IMR-90 (cell line): ENCODE results near the gene DPF3. TPM values are rescaled to one million over a fixed set of nuclear protein-coding genes. Genes with fewer than 3 reads are reported as not detected.

ENCODE experiments used
- ATAC-seq: fragments of 200-7000 bp; cut with Tn5 transposase; 2 replicates; pipeline ENCODE4 v1.9.1; 2020; ENCODE audit warnings: low read depth, mild to moderate bottlenecking, moderate library complexity
- BruUV-seq: library from RNA; stranded (reverse); fragments of 400-500 nt; replicated peaks from 2 replicates; lab custom pipeline; 2021; lab: Mats Ljungman, UMichigan
- CTCF ChIA-PET: fragments of 300-600 bp; formaldehyde crosslinking; extraction: SDS; loops from one replicate; lab custom pipeline; 2021; ENCODE audit warnings: antibody characterized with exemption; lab: Yijun Ruan, JAX
- POLR2A ChIA-PET: fragments of 300-600 bp; sonication (Branson Sonifier 250); formaldehyde crosslinking; loops from one replicate; lab custom pipeline; 2022; ENCODE audit warnings: antibody characterized with exemption; ENCODE audit not compliant: unreplicated experiment; lab: Charles Lee
- DNase-seq: peaks from one replicate; pipeline ENCODE4 v3.0.0; 2013
- H2AFZ ChIP-seq: replicated peaks from 2 replicates; pipeline ENCODE3; 2013; ENCODE audit warnings: low read length, mild to moderate bottlenecking; ENCODE audit not compliant: poor library complexity
- H2AK5ac ChIP-seq: 2 replicates; pipeline ENCODE4 v1.6.1; 2013; ENCODE audit warnings: low read depth, low read length, inconsistent platforms
- H2AK9ac ChIP-seq: replicated peaks from 2 replicates; pipeline ENCODE3; 2013; ENCODE audit warnings: mild to moderate bottlenecking, low read depth, low read length, moderate library complexity; ENCODE audit not compliant: poor library complexity
- H2BK120ac ChIP-seq: 2 replicates; pipeline ENCODE4 v1.6.1; 2013; ENCODE audit warnings: low read depth, low read length, inconsistent platforms
- H2BK15ac ChIP-seq: 3 replicates; pipeline ENCODE4 v1.6.1; 2013; ENCODE audit warnings: low read depth, low read length, inconsistent platforms
- H2BK20ac ChIP-seq: 2 replicates; pipeline ENCODE4 v1.6.1; 2013; ENCODE audit warnings: low read depth, mild to moderate bottlenecking, inconsistent platforms, low read length, moderate library complexity
- H2BK5ac ChIP-seq: 2 replicates; pipeline ENCODE4 v1.6.1; 2013; ENCODE audit warnings: mild to moderate bottlenecking, low read depth, low read length, inconsistent platforms; ENCODE audit not compliant: poor library complexity, severe bottlenecking
- H3K14ac ChIP-seq: replicated peaks from 2 replicates; pipeline ENCODE4 v1.6.1; 2013; ENCODE audit warnings: low read depth, low read length, inconsistent platforms
- H3K18ac ChIP-seq: 2 replicates; pipeline ENCODE4 v1.6.1; 2013; ENCODE audit warnings: low read depth, low read length, control low read depth
- H3K23ac ChIP-seq: 2 replicates; pipeline ENCODE4 v1.6.1; 2013; ENCODE audit warnings: low read depth, low read length, inconsistent platforms
- H3K27ac ChIP-seq: 2 replicates; pipeline ENCODE4 v1.5.1; 2013; ENCODE audit warnings: mild to moderate bottlenecking, control low read depth, low read length; ENCODE audit not compliant: insufficient read depth
- H3K27me3 ChIP-seq: 2 replicates; pipeline ENCODE4 v1.6.1; 2013; ENCODE audit warnings: low read length; ENCODE audit not compliant: control insufficient read depth, insufficient read depth
- H3K36me3 ChIP-seq: 2 replicates; pipeline ENCODE4 v1.6.1; 2013; ENCODE audit warnings: low read length, mixed read lengths; ENCODE audit not compliant: control insufficient read depth, insufficient read depth
- H3K4ac ChIP-seq: 2 replicates; pipeline ENCODE4 v1.6.1; 2013; ENCODE audit warnings: low read depth, low read length, inconsistent platforms
- H3K4me1 ChIP-seq: 2 replicates; pipeline ENCODE4 v1.6.1; 2013; ENCODE audit warnings: low read length, mixed read lengths; ENCODE audit not compliant: control insufficient read depth, insufficient read depth
- H3K4me2 ChIP-seq: 2 replicates; pipeline ENCODE4 v1.6.1; 2013; ENCODE audit warnings: low read depth, mild to moderate bottlenecking, control low read depth, low read length, moderate library complexity
- H3K4me3 ChIP-seq: 2 replicates; pipeline ENCODE4 v1.5.1; 2013; ENCODE audit warnings: low read depth, mild to moderate bottlenecking, control low read depth, low read length, moderate library complexity; ENCODE audit not compliant: insufficient read depth
- H3K56ac ChIP-seq: 2 replicates; pipeline ENCODE4 v1.6.1; 2013; ENCODE audit warnings: low read length, inconsistent platforms; ENCODE audit not compliant: insufficient read depth; ENCODE audit errors: extremely low read depth
- H3K79me1 ChIP-seq, 2 experiments: 2 replicates each; pipeline ENCODE4 v1.6.1; 2013; ENCODE audit warnings: low read length in 2 of 2, inconsistent platforms in 1 of 2, low read depth in 1 of 2
- H3K9ac ChIP-seq: 2 replicates; pipeline ENCODE4 v1.6.1; 2013; ENCODE audit warnings: low read depth, low read length, control low read depth
- H3K9me1 ChIP-seq: 2 replicates; pipeline ENCODE4 v1.6.1; 2013; ENCODE audit warnings: low read length, inconsistent platforms; ENCODE audit not compliant: insufficient read depth
- H3K9me3 ChIP-seq: 2 replicates; pipeline ENCODE4 v1.6.1; 2013; ENCODE audit warnings: low read length; ENCODE audit not compliant: control insufficient read depth, insufficient read depth
- H4K20me1 ChIP-seq: 2 replicates; pipeline ENCODE4 v1.6.1; 2013; ENCODE audit warnings: low read length, inconsistent platforms; ENCODE audit not compliant: insufficient read depth
- H4K5ac ChIP-seq: 2 replicates; pipeline ENCODE4 v1.6.1; 2013; ENCODE audit warnings: mild to moderate bottlenecking, low read depth, low read length, control low read depth
- H4K8ac ChIP-seq, 2 experiments: 2 replicates each; pipeline ENCODE4 v1.6.1; 2013; ENCODE audit warnings: low read depth in 2 of 2, low read length in 2 of 2, control low read depth in 1 of 2, inconsistent platforms in 1 of 2
- H4K91ac ChIP-seq: 2 replicates; pipeline ENCODE4 v1.6.1; 2013; ENCODE audit warnings: low read depth, low read length, inconsistent platforms; ENCODE audit not compliant: insufficient read depth
- BHLHE40 ChIP-seq: fragments of 150-350 bp; IDR thresholded peaks from 2 replicates; pipeline ENCODE4 v1.6.1; 2016; ENCODE audit warnings: mild to moderate bottlenecking, low read depth, low read length
- CEBPB ChIP-seq: IDR thresholded peaks from 2 replicates; pipeline ENCODE4 v1.6.1; 2012; ENCODE audit warnings: low read depth, low read length, improper control_type of control experiment
- CHD1 ChIP-seq: IDR thresholded peaks from 2 replicates; pipeline ENCODE4 v1.6.1; 2012; ENCODE audit warnings: low read depth, low read length, improper control_type of control experiment
- FOS ChIP-seq: fragments of 150-350 bp; IDR thresholded peaks from 2 replicates; pipeline ENCODE4 v1.6.1; 2016; ENCODE audit warnings: low read depth, low read length
- MAFK ChIP-seq: IDR thresholded peaks from 2 replicates; pipeline ENCODE4 v1.6.1; 2012; ENCODE audit warnings: low read depth, low read length, improper control_type of control experiment
- MAZ ChIP-seq: IDR thresholded peaks from 2 replicates; pipeline ENCODE4 v1.6.1; 2012; ENCODE audit warnings: low read depth, mild to moderate bottlenecking, low read length, improper control_type of control experiment, moderate library complexity, borderline replicate concordance
- MXI1 ChIP-seq: IDR thresholded peaks from 2 replicates; pipeline ENCODE4 v1.6.1; 2012; ENCODE audit warnings: low read depth, mild to moderate bottlenecking, low read length, moderate library complexity, borderline replicate concordance
- NFE2L2 ChIP-seq: fragments of 150-350 bp; IDR thresholded peaks from 2 replicates; pipeline ENCODE4 v1.6.1; 2016; ENCODE audit warnings: low read depth, mild to moderate bottlenecking, low read length
- POLR2A ChIP-seq: IDR thresholded peaks from 2 replicates; pipeline ENCODE4 v1.6.1; 2012; ENCODE audit warnings: mild to moderate bottlenecking, low read depth, low read length
- RAD21 ChIP-seq: IDR thresholded peaks from 2 replicates; pipeline ENCODE4 v1.6.1; 2012; ENCODE audit warnings: low read length, improper control_type of control experiment
- RCOR1 ChIP-seq: IDR thresholded peaks from 2 replicates; pipeline ENCODE4 v1.6.1; 2012; ENCODE audit warnings: mild to moderate bottlenecking, low read length, improper control_type of control experiment; ENCODE audit not compliant: insufficient replicate concordance
- RFX5 ChIP-seq: IDR thresholded peaks from 2 replicates; pipeline ENCODE4 v1.8.0; 2012; ENCODE audit warnings: low read depth, mild to moderate bottlenecking, low read length, moderate library complexity
- SMC3 ChIP-seq: fragments of 150-350 bp; IDR thresholded peaks from 2 replicates; pipeline ENCODE4 v1.6.1; 2016; ENCODE audit warnings: low read depth, mild to moderate bottlenecking, antibody characterized with exemption, low read length, moderate library complexity
- USF2 ChIP-seq: fragments of 150-350 bp; IDR thresholded peaks from 2 replicates; pipeline ENCODE4 v1.6.1; 2017; ENCODE audit warnings: mild to moderate bottlenecking, antibody characterized with exemption, low read length, low read depth
- WGBS, 2 experiments: methylation state at CpG; one replicate each; pipeline versions ENCODE4 v1.1.5 to v1.1.7; 2013; ENCODE audit warnings: missing lambda C conversion rate in 2 of 2; ENCODE audit not compliant: insufficient read length in 1 of 2; ENCODE audit errors: extremely low coverage in 2 of 2; 5-methylcytosine and 5-hydroxymethylcytosine counted together
- dilution Hi-C: fragments of 300-500 bp; cut with HindIII; formaldehyde crosslinking; loops from one replicate; pipeline ENCODE4 v1.14.3; 2018; ENCODE audit warnings: low sequenced_read_pairs; ENCODE audit not compliant: unreplicated experiment
- in situ Hi-C: fragments of 300-500 bp; cut with MboI; formaldehyde crosslinking; loops from 3 replicates; pipeline ENCODE4 v1.14.3; 2019; ENCODE audit warnings: low sequenced_read_pairs, inconsistent platforms, mixed read lengths
- intact Hi-C: fragments of 100-400 bp; cut with micrococcal nuclease; formaldehyde crosslinking; loops from 2 replicates; pipeline ENCODE4 v1.10.0; 2022
- polyA plus RNA-seq, 3 experiments: library from polyadenylated mRNA; depleted of rRNA; stranded (reverse); fragments of >200 nt; gene quantifications; 2 replicates each; pipeline ENCODE4 v1.2.3, GENCODE V29; 2012; ENCODE audit warnings: low replicate concordance in 1 of 3
- total RNA-seq: library from RNA; depleted of rRNA; stranded (reverse); fragments of >200 nt; gene quantifications from 2 replicates; pipeline ENCODE4 v1.2.3, GENCODE V29; 2012
- TF ChIP-seq, protein P1 (sequence below): fragments of 150-350 bp; IDR thresholded peaks from 2 replicates; pipeline ENCODE4 v1.6.1; 2016; ENCODE audit warnings: low read depth, mild to moderate bottlenecking, low read length, moderate library complexity, borderline replicate concordance
- TF ChIP-seq, protein P2 (sequence below): conservative IDR thresholded peaks from 2 replicates; pipeline ENCODE4 v1.5.1; 2012; ENCODE audit warnings: mild to moderate bottlenecking, low read depth, low read length, improper control_type of control experiment

The DPF3 gene
- total and polyA plus RNA-seq, 2 of the 4 experiments (the other 2 are of a cell fraction), result 30.5 to 32.8 TPM

GRCh38 chr14:72704502-72704901 lies 189.4 kb downstream of the DPF3 start:
- Histone ChIP-seq H2AK9ac (no peak overlapping the region), H2BK120ac (no peak overlapping the region), H3K27me3 (no peaks in the 10 kb centered on the region), H2BK20ac (no peak overlapping the region), H3K4me2 (no peak overlapping the region), H3K23ac (no peak overlapping the region), H3K9me1 (peaks cover 8% of the 10 kb centered on the region; the same call in 1 of the 2 replicates), H2AK5ac (no peak overlapping the region; the same call in 1 of the 2 replicates), H3K27ac (no peak overlapping the region), H3K14ac (no peak overlapping the region; the same call in 1 of the 2 replicates), H3K56ac (no peak overlapping the region), H3K36me3 (peaks cover 1% of the 10 kb centered on the region), H2BK5ac (no peak overlapping the region), H3K4ac (no peak overlapping the region), H3K9ac (no peak overlapping the region), H4K8ac (no peak overlapping the region), H3K4me1 (peaks cover 8% of the 10 kb centered on the region), H3K79me1 (peaks cover 0 to 5% of the 10 kb centered on the region in 2 experiments; a peak in 2 of 4 replicates), H3K18ac (no peak overlapping the region), H3K4me3 (no peak overlapping the region), H2AFZ (no peak overlapping the region), H4K91ac (no peak overlapping the region), H2BK15ac (no peak overlapping the region), H3K9me3 (no peaks in the 10 kb centered on the region), H4K5ac (no peak overlapping the region), H4K20me1 (no peaks in the 10 kb centered on the region)
- ChIA-PET POLR2A (no interaction called here), CTCF (interaction anchor here (1.6 kb wide), 1 partner anchor 16 kb away, joined by 5 read pairs; no protein-coding TSS in a partner anchor)
- in situ Hi-C loops, result no loop called here
- intact Hi-C loops, result no loop called here
- 45% methylated on average over 2 of the region's 3 CpGs; no CpG with 5 or more reads in 1 of the 2 experiments for WGBS, 2 experiments
- no TSS peak for BruUV-seq
- TF ChIP-seq MAZ (no peak), SMC3 (no peak), FOS (no peak), USF2 (no peak), MXI1 (no peak), RAD21 (no peak), NFE2L2 (no peak), MAFK (no peak), RFX5 (no peak), BHLHE40 (no peak), RCOR1 (no peak), POLR2A (no peak), CHD1 (no peak), CEBPB (no peak)
- TF ChIP-seq, protein P1, sequence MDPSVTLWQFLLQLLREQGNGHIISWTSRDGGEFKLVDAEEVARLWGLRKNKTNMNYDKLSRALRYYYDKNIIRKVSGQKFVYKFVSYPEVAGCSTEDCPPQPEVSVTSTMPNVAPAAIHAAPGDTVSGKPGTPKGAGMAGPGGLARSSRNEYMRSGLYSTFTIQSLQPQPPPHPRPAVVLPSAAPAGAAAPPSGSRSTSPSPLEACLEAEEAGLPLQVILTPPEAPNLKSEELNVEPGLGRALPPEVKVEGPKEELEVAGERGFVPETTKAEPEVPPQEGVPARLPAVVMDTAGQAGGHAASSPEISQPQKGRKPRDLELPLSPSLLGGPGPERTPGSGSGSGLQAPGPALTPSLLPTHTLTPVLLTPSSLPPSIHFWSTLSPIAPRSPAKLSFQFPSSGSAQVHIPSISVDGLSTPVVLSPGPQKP, result no peak
- TF ChIP-seq, protein P2, sequence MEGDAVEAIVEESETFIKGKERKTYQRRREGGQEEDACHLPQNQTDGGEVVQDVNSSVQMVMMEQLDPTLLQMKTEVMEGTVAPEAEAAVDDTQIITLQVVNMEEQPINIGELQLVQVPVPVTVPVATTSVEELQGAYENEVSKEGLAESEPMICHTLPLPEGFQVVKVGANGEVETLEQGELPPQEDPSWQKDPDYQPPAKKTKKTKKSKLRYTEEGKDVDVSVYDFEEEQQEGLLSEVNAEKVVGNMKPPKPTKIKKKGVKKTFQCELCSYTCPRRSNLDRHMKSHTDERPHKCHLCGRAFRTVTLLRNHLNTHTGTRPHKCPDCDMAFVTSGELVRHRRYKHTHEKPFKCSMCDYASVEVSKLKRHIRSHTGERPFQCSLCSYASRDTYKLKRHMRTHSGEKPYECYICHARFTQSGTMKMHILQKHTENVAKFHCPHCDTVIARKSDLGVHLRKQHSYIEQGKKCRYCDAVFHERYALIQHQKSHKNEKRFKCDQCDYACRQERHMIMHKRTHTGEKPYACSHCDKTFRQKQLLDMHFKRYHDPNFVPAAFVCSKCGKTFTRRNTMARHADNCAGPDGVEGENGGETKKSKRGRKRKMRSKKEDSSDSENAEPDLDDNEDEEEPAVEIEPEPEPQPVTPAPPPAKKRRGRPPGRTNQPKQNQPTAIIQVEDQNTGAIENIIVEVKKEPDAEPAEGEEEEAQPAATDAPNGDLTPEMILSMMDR, result no peak
- ATAC-seq (no peak), DNase-seq (no peak)
- dilution Hi-C loops, result no loop called here
